HG03135 (cell line): ENCODE data around the gene LYPD5.
"Not testable (repeated sequence)": the region's sequence is repeated elsewhere in the genome, so short reads cannot be mapped to it uniquely, and the experiment has no call there.

Experiments used
- ATAC-seq: cut with Tn5 transposase; IDR thresholded peaks from one replicate; pipeline ENCODE4 v1.9.1; 2021; ENCODE audit warnings: mild to moderate bottlenecking, moderate library complexity; ENCODE audit not compliant: unreplicated experiment

Gene LYPD5

DNA sequence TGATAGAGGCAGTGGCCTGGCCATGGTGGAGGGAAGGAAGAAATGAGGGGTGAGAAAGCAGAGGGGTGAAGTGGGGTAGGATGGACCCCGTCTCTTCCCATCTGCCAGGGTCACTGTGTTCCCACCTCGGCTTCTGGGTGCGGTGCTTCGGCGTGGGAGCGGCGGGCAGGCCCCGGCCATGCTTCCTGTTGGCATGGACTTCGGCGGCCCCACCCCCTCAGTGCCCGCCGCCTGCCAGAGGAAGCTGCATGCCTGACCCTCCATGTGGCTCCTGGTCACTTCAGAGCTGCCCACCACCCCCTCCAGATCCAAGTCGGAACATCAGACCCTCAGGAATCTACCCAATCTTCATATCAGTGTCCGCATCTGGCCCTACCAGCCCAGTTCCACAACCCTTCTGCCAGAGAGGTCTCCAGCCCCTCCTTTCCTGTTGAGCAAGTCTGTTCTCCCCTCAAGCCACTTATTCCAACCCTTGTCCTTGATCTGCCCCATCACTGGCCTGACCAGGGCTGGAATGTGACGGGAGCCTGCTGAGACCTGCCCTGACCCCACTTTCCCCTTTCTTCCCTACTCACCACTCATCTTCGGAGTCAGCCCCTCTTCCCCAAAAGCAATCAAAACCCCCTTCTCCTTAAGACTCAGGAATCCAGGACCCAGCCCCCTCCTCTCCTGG lies 23.0 kb downstream of the LYPD5 start:
- ATAC-seq = no peak

DNA sequence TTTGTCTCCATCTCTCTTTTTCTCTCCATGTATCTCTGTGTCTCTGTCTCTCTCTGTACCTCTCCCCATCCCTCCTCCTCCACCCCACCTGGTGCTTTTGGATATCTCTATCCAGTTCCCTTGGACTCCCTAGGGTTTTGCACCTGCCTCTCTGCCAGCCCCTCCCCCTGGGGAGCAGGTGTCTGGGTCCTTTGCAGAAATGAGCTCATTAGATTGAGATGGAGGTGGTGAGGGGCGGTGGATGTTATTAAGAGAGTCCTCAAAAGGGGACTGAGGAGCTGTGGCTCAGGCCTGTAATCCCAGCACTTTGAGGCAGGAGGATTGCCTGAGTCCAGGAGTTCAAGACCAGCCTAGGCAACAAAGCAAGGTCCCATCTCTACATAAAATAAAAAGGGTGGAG lies 23.6 kb downstream of the LYPD5 start:
- no peak for ATAC-seq

DNA sequence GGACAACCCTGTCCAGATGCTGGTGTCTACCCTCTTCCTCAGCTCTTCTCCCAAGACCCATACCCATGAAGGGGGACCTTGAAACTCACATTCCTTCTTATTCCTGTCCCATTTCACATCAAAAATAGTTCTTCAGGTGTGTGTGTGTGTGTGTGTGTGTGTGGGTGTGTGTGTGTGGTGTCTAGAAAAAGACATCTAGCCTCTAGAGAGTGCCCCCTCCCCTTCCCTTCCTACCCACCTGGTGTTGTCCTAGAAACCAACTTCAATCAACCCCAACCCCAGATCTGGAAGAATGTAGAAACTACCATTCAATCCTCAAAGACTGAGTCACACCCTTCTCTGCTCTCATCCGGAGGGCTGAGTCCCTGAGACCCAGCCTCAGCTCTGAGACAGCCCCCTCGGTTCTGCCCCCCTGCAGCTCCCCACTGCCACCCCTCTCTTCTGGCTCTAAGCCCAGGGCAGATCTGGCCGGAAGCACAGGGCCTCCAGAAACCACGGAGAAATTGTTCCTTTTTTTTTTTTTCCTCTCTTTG lies 25.0 kb downstream of the LYPD5 start:
- no peak for ATAC-seq

DNA sequence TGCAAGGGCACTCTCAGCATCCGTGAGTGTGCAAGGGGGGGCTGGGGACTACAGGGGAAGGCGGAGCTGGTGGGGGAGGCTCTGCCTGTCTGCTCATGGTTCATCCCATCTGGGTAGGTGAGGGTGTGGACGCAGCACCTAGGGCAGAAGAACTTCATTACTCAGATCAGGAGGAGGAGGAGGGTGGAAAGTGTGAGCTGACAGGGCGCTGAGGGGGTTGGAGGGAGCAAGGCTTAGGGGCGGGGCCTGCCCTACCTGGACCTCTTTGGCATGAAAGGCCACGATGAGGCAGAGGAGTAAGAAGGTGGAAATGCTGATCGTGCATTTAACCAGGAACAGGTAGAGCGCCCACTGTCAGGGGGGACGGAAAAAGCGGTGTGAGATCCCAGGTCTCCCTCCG lies 26.0 kb downstream of the LYPD5 start:
- ATAC-seq = no peak

DNA sequence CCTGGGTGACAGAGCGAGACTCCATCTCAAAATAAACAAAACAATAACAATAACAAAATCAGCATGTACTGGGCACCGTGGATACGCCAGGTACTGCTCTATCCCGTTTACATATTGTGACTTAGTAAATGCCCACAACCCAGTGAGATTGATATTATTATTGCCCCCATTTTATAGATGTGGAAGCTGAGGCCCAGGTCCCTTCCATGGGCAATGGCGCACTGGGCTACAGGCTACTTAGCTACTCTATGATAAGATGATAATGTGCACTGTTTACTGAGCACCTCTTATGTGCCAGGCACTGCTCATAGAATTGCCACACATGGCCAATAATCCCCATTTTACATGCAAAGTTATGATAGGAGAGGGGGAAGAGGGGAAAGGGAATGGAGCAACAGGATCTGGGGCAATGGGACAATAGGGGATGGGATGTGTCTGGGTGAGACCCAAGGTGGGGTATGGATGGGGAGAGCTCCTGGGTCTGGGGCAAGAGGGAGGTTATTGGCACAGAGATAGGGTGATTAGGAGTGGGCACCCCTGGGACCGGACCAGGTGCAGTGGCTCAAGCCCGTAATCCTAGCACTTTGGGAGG lies 26.9 kb downstream of the LYPD5 start:
- ATAC-seq = no peak

DNA sequence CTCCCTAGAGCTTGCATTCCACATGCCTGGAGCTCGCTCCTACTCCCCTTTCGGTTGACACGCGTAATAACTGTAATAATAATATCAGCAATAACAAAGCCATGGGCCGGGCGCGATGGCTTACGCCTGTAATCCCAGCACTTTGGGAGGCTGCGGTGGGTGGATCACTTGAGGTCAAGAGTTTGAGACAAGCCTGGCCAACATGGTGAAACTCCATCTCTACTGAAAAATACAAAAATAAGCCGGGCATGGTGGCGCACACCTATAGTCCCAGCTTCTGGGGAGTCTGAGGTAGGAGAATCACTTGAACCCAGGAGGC lies 27.3 kb downstream of the LYPD5 start:
- ATAC-seq = not testable (repeated sequence)

DNA sequence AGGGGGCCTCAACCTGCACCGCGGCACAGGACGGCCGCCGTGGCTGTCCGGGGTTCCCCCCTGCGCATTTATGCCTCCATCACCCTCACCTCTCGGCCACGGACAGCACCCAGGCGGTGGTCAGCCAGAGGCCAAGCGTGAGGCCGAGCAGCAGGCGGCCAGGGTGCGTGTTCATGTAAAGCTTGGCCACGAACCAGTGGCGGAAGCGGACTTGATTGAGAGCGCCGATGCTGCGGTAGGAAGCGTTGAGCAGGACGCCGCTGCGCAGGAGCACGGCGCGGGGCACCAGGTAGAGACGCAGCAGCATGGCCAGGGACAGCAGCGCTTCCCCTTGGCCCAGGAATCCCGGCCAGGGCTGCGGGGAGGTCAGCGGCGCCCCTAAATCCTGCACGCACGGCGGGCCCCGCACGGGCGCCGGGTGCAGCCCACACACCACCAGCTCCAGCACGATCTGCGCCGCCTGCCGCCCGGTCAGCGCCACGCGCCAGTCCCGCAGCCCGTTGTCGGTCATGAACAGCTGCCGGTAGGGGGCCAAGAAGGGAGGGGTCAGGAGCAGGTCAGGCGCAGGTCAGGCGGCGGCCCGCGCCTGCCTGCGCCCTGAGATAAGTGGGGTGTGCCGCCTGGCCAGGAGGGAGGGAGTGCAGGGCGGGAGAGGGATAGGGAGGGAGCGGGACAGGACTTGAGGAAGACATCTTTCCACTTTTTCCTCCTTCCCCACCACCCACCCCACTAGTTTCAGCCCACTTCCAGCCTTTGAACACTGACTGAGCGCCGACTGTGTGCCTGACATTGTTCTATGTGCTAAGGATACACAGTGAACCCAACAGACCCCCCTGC lies 27.9 kb downstream of the LYPD5 start:
- ATAC-seq = no peak

DNA sequence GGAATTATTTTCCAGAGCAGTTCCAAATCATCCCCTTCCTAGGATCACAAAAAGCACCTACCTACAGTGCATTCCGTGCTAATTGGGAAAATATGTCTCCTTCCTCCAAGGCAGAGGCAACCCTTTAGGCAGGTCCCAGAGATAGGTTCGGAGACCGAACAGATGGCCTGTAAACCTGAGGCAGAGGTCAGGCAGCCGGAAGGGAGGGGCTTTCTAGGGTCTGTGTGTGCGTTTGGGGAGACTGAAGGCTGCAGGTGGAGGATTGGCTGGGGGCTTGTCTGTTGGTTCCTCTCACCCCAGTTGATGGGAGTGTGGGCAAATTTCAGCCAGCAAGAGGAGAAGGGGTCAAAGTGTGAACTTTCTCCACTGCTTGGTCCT lies 28.5 kb downstream of the LYPD5 start:
- ATAC-seq = no peak

DNA sequence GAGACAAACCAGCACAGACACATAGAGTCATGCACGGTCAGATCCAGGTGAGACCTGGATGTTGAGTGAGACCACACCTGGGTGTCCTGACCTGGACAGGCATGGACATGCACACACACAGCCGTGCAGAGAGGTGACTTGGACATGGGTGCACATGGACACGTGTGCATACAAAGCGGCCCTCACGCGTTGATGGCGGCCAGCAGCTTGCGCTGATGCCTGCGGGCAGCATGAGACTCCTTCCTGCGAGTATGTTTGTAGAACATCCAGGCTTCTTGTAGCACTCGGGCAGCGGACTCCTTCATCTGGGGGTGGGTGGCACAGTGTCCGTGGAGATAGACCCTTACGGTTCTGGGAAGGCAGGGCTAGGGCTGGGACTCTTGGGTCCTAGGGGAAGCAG lies 33.0 kb downstream of the LYPD5 start:
- no peak for ATAC-seq

DNA sequence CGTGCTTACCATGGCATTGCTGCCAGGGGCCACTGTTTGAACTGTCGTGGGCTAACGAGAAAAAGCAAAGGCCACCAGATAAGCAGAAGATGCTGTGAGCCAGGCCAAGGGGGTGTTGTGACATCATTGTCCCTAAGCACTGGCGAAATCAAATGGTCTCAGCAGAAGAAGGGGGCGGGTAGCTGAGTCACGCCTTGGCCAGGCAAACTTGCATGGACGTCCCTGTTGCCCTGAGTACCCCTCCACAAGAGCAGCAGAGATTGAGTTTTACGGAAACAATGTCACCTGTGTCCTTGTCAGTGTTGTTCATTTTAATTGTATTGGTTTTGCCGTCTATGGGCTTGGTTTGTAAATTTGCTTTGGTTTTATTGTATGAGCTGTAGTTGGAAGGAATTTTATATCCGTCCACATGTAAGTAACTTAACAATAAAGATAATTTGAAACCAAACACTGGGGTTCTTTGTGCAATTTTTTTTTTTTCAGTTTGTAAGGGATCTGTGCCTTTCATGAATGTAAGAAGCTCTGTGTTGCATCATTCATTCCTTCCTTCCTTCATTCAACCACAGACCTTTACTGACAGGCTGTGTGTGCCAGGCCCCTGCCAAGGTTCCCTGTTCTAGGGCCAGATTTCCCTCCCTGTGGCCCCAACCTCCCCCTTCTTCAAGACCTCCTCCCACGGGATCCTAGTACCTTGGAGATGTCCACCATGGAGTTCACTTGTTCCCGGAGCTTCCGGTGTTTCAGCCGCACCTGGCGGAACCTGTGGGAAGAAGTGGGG lies 33.8 kb downstream of the LYPD5 start:
- no peak for ATAC-seq

DNA sequence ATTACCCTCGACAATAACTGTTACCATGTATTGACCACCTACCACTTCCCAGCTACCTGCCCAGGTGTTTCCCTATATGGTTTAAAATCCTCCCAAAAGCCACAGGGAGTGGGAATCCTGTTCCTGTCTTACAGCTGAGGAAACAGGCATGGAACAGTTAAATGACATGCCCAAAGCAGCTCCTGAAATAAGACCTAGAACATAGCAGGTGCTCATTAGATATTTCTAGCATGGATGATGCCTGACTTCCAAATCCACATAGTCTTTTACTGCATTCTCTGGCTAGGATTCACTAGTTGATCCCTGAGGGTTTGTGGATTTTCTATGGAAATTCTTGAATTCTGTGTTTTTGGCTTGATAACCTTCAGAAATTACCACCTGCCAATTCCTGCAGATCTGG lies 34.4 kb downstream of the LYPD5 start:
- ATAC-seq = no peak

DNA sequence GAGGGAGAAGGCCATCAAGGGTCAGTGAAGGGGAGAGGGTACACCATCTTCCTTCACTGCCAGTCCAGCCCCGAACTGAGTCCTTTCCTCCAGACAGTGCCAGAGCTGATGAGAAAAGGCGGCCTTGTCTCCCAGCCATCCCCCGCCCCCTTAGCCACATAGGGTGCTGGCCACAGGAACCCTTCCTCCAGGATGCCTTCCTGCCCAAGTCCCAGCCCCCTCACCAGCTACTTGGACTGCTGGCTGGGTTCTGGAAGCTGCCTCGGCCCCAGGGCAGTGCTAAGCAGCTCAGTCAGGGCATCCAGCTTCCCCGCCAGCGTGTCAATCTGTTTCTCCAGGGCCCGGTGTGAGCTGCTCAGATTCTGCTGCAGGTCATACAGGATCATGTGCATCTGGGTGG lies 34.9 kb downstream of the LYPD5 start:
- no peak for ATAC-seq

DNA sequence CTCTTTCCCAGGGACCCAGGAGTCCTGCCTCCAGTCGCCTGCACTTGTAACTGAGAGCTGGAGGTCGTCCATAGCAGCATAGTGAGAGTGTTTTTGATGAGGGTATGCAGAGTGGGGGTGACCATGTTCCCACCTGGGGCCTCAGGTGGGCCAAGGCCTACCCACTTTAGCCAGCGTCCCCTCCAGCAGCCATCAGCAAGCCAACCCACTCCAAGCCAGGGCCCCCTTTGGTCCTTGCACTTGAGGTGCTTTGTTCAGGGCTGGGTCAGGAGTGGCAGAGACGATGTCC lies 35.5 kb downstream of the LYPD5 start:
- ATAC-seq = no peak

DNA sequence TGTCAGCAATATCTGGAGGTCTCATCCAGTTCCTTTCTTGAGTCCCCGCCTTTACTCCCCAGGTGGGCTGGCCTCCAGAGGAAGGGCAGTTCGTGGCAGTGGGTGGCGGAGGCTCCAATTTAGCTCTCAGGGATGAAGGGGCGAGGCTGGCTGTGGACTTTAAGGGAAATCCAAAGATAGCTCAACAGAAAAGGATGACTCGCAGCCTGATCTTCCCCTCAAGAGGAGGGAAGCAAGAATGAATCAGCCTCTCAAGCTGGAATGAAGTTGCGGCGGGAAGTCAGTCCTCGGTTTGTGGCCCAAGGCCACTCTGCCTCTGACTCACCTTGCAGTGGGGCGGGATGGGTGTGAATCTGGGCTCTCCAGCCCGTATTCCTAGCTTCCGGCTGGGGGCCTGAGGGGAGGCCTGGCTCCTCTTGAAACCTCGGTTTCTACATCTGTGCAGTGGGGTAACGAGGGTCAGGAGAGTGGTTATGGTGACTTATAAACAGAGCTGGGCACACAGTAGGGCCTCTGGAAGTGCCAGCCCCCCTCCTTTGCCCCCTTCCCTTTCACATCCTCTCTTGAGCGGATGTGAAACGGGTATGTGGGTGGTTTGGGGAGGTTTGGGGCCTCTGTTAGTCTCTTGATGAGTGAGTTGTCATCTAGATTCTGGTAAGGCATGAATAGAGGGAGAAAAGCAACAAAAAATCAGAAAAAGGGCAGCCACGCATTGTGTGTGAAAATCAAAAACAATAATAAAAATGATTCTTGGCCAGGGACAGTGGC lies 37.0 kb downstream of the LYPD5 start:
- ATAC-seq = peak; percentile 71

DNA sequence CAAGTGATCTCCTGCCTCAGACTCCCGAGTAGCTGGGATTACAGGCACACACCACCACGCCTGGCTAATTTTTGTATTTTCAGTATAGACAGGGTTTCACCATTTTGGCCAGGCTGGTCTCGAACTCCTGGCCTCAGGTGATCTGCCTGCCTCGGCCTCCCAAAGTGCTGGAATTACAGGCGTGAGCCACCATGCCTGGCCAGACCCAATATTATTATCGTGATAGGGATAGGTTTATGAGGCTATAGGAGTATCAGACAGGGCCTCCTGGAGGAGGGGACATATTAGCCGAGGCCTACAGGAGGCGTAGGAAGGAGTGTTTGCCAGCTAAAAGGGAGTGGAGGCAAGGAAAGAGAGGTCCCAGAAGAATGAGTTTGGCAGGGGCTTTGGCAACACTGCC lies 37.6 kb downstream of the LYPD5 start:
- ATAC-seq = not testable (repeated sequence)

DNA sequence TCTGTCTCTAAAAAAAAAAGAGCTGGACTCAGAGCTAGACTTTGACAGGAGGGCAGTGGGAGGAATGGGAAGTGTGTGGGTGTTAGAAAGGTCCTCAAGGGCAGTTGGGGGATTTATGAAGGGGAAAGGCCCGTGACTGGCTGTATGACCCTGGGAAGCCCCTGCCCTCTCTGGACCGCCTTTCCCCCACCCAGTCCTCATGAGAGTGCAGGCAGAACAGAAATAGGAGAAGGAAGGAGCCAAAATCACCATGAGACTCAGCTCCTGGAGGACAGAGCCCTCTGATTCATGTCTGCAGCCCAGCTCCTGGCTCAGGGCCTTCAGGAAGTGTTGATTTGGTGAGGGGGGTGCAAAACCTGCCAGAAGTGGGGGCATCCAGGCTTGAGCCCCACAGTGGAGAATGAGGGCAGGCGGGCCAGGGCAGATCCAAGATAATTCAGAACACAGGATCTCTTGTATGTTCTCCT lies 38.7 kb downstream of the LYPD5 start:
- ATAC-seq = no peak

DNA sequence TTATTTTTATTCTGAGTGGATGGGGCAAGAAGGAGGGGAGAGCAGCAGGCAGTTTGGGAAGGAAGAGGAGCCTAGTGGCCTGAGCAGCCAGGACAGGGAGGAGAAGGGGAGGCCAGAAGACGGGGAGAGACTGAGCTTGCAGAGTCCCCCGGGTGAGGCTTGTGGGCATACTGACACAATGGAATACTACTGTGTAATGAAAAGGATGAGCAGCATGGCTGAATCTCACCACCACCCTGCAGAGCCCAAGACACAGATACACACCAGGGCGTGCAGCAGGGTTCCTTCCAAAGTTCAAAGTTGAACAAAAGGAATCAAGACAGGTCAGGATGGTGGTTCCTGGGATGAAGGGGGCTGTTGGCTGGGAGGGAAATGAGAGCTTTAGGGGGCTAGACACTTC lies 39.4 kb downstream of the LYPD5 start:
- no peak for ATAC-seq

DNA sequence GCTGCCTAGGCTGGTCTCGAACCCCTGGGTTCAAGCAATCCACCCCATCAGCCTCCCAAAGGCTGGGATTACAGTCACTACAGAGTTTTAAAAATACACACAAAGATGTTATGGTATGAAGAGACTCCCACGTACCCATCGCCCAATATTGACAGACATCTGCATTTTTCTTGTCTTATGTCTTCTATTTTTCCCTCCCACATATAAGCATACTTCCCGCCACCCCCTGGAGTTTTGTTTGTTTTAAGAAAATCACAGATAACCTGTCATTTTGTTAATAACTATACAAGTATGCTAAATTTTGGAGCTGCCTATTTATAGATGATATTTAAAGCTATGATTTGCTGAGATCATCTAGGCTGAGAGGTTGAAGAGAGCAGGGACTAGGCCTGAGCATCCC lies 41.3 kb downstream of the LYPD5 start:
- no peak for ATAC-seq

DNA sequence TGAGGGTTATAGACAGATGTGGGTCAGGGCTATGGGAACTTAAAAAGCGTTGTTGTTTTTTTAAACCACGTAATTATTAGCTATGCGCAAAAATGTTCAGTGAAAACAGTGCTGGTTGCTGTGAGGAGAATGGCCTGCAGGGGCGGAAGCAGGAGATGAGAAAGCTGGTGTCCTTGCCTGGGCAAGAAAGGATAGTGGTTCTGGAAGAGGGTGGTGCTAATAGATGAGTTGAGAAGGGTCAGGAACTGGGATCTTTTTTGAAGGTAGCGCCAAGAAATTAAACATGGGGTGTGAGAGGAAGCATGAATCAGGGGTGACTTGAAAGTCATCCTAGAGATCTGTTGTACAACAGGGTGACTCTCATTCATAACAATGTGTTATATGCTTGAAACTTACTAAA lies 42.7 kb downstream of the LYPD5 start:
- no peak for ATAC-seq

DNA sequence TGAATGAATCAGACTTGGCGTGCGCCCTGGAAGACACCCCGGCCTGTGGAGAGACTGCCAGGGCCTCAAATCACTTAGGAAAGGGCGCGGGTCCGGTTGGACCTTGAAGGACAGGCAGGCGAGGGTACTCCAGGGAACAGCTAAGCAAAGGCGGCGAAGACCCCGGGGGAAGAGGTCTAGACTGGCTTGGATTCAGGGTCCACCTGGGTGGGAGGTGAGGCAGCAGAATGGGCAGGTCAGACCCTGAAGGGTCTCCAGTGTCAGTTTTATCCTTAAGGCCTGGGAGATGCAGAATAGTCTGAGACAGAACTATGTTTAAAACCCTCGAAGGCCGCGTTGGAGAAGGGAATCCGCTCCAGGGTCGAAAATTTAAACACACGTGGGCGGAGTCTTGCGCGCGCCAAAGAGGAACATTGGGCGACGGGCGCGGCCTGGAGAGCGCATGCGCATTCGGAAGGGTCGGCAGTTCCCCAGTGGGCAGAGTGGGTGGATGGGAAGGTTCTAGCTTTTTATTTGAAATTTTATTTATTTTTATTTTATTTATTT lies 46.9 kb downstream of the LYPD5 start:
- ATAC-seq = peak; percentile 11
